BLaER1 treated with 17β-estradiol and CSF1 and Interleukin-3, amounts not matched to agents 10 nM and 100 nM (cell line): ENCODE measurements around the gene NCMAP.
"Not testable (repeated sequence)": the region's sequence is repeated elsewhere in the genome, so short reads cannot be mapped to it uniquely, and the experiment has no call there.

Experiments
- H3K27ac ChIP-seq, 11 experiments: shearing (Covaris generic); formaldehyde crosslinking; 2 replicates each; pipeline ENCODE4 v1.8.1; 2022
- H3K27me3 ChIP-seq, 11 experiments: shearing (Covaris generic); formaldehyde crosslinking; 2 replicates each; pipeline ENCODE4 v1.8.1; 2022
- H3K36me3 ChIP-seq, 11 experiments: shearing (Covaris generic); formaldehyde crosslinking; 2 replicates each; pipeline ENCODE4 v1.8.1; 2022
- H3K4me1 ChIP-seq, 10 experiments: shearing (Covaris generic); formaldehyde crosslinking; 2 replicates each; pipeline ENCODE4 v1.8.1; 2022
- H3K4me2 ChIP-seq, 11 experiments: shearing (Covaris generic); formaldehyde crosslinking; 2 replicates each; pipeline ENCODE4 v1.8.1; 2022
- H3K4me3 ChIP-seq, 10 experiments: shearing (Covaris generic); formaldehyde crosslinking; 2 replicates each; pipeline ENCODE4 v1.8.1; 2022
- H3K9ac ChIP-seq, 11 experiments: shearing (Covaris generic); formaldehyde crosslinking; 2 replicates each; pipeline ENCODE4 v1.8.1; 2022
- H3K9me3 ChIP-seq, 11 experiments: shearing (Covaris generic); formaldehyde crosslinking; replicated peaks in 1 of 11; 2 replicates each; pipeline ENCODE4 v1.8.1; 2022
- H4K20me1 ChIP-seq, 11 experiments: shearing (Covaris generic); formaldehyde crosslinking; 2 replicates each; pipeline ENCODE4 v1.8.1; 2022
- Cebpa-rat ChIP-seq, 11 experiments: shearing (Covaris generic); IDR thresholded peaks; 2 replicates each; pipeline ENCODE4 v1.8.1; 2022

Gene NCMAP

GRCh38 chr1:24540906-24541710, 14.8 kb upstream of the NCMAP start:
- Histone ChIP-seq H3K27me3 (peaks cover 7 to 39% (median 32%) of the 10 kb centered on the region in 11 experiments; a peak in 18 of 22 replicates), H3K9me3 (no peaks in the 10 kb centered on the region), H3K36me3 (no peaks in the 10 kb centered on the region), H3K4me1 (peaks cover 10 to 26% (median 19%) of the 10 kb centered on the region in 10 experiments), H4K20me1 (peaks cover 0 to 2% (median 0%) of the 10 kb centered on the region in 11 experiments; a peak in 1 of 22 replicates), H3K27ac (no peak overlapping the region), H3K4me2 (peak overlapping the region in 6 of 11 experiments; percentile 3 to 63 (median 42); a peak in 8 of 22 replicates), H3K9ac (no peak overlapping the region), H3K4me3 (no peak overlapping the region)
- no peak for TF ChIP-seq Cebpa-rat (IDR thresholded peaks at IDR 0.05)

- peaks cover 7 to 39% (median 30%) of the 10 kb centered on the region in 11 experiments; a peak in 16 of 22 replicates for H3K27me3 ChIP-seq
- no peak overlapping the region for H3K9ac ChIP-seq
- H3K4me3 ChIP-seq: no peak overlapping the region
- no peaks in the 10 kb centered on the region; a peak in 1 of 22 replicates for H4K20me1 ChIP-seq
- H3K27ac ChIP-seq: no peak overlapping the region
- peaks cover 3 to 19% (median 11%) of the 10 kb centered on the region in 10 experiments for H3K4me1 ChIP-seq
- H3K9me3 ChIP-seq: no peaks in the 10 kb centered on the region
- no peaks in the 10 kb centered on the region for H3K36me3 ChIP-seq
- H3K4me2 ChIP-seq: peak overlapping the region in 4 of 11 experiments; percentile 33 to 63 (median 55); a peak in 6 of 22 replicates
- TF ChIP-seq Cebpa-rat (IDR thresholded peaks at IDR 0.05): no peak
Observed at GRCh38 chr1:24541711-24542346, 14.1 kb upstream of the NCMAP start.

- H3K27ac ChIP-seq: no peak overlapping the region
- peaks cover 0 to 37% (median 12%) of the 10 kb centered on the region in 10 experiments; a peak in 12 of 20 replicates for H3K4me1 ChIP-seq
- H3K9ac ChIP-seq: no peak overlapping the region
- no peaks in the 10 kb centered on the region for H3K36me3 ChIP-seq
- H3K4me2 ChIP-seq: no peak overlapping the region
- H3K27me3 ChIP-seq: peaks cover 0 to 19% (median 15%) of the 10 kb centered on the region in 11 experiments; a peak in 13 of 22 replicates
- no peaks in the 10 kb centered on the region; a peak in 1 of 22 replicates for H4K20me1 ChIP-seq
- TF ChIP-seq Cebpa-rat (IDR thresholded peaks at IDR 0.05): no peak
- H3K4me3 ChIP-seq: no peak overlapping the region
- H3K9me3 ChIP-seq: no peaks in the 10 kb centered on the region
Observed at GRCh38 chr1:24544239-24544638, 11.6 kb upstream of the NCMAP start.

GRCh38 chr1:24545662-24546061, 10.2 kb upstream of the NCMAP start:
- peaks cover 0 to 12% (median under 1%) of the 10 kb centered on the region in 11 experiments; a peak in 6 of 22 replicates for H3K27me3 ChIP-seq
- no peaks in the 10 kb centered on the region for H3K36me3 ChIP-seq
- H4K20me1 ChIP-seq: no peaks in the 10 kb centered on the region
- no peak for TF ChIP-seq Cebpa-rat (IDR thresholded peaks at IDR 0.05)
- no peak overlapping the region for H3K4me2 ChIP-seq
- no peak overlapping the region for H3K4me3 ChIP-seq
- H3K27ac ChIP-seq: no peak overlapping the region
- H3K9me3 ChIP-seq: no peaks in the 10 kb centered on the region
- peaks cover 0 to 36% (median 13%) of the 10 kb centered on the region in 10 experiments; a peak in 12 of 20 replicates for H3K4me1 ChIP-seq
- H3K9ac ChIP-seq: no peak overlapping the region

GRCh38 chr1:24547195-24547594, 8.7 kb upstream of the NCMAP start:
- no peak overlapping the region for H3K4me3 ChIP-seq
- H3K4me1 ChIP-seq: peaks cover 0 to 26% (median 9%) of the 10 kb centered on the region in 10 experiments; a peak in 11 of 20 replicates
- TF ChIP-seq Cebpa-rat (IDR thresholded peaks at IDR 0.05): no peak

GRCh38 chr1:24548070-24548469, 7.8 kb upstream of the NCMAP start:
- TF ChIP-seq Cebpa-rat (IDR thresholded peaks at IDR 0.05): no peak
- Histone ChIP-seq H4K20me1 (no peaks in the 10 kb centered on the region; a peak in 1 of 22 replicates), H3K9me3 (no peaks in the 10 kb centered on the region), H3K4me2 (peak overlapping the region in 6 of 11 experiments; percentile 1 to 43 (median 13); a peak in 5 of 22 replicates), H3K4me3 (no peak overlapping the region), H3K36me3 (no peaks in the 10 kb centered on the region), H3K4me1 (peaks cover 0 to 26% (median 9%) of the 10 kb centered on the region in 10 experiments; a peak in 11 of 20 replicates), H3K9ac (no peak overlapping the region), H3K27ac (no peak overlapping the region), H3K27me3 (peaks cover 7 to 25% (median 14%) of the 10 kb centered on the region in 11 experiments; a peak in 17 of 22 replicates)

More at GRCh38 chr1:24547195-24547594, 8.7 kb upstream of the NCMAP start:
- H3K9me3 ChIP-seq: no peaks in the 10 kb centered on the region
- peaks cover 2 to 18% (median 8%) of the 10 kb centered on the region in 11 experiments; a peak in 16 of 22 replicates for H3K27me3 ChIP-seq
- H4K20me1 ChIP-seq: no peaks in the 10 kb centered on the region; a peak in 1 of 22 replicates
- peak overlapping the region in 3 of 11 experiments; percentile 4 to 43 (median 40); a peak in 3 of 22 replicates for H3K4me2 ChIP-seq
- H3K27ac ChIP-seq: no peak overlapping the region
- no peak overlapping the region for H3K9ac ChIP-seq
- H3K36me3 ChIP-seq: no peaks in the 10 kb centered on the region

GRCh38 chr1:24549210-24549609, 6.7 kb upstream of the NCMAP start:
- H3K27me3 ChIP-seq: peaks cover 17 to 35% (median 24%) of the 10 kb centered on the region in 11 experiments
- H3K4me2 ChIP-seq: peak overlapping the region in 4 of 11 experiments; percentile 2 to 16 (median 11); a peak in 7 of 22 replicates
- H3K4me1 ChIP-seq: peaks cover 0 to 26% (median 9%) of the 10 kb centered on the region in 10 experiments; a peak in 11 of 20 replicates
- not testable (repeated sequence) for H3K4me3 ChIP-seq, H3K9ac ChIP-seq, H3K9me3 ChIP-seq, H3K27ac ChIP-seq, H3K36me3 ChIP-seq, H4K20me1 ChIP-seq
- TF ChIP-seq Cebpa-rat (IDR thresholded peaks at IDR 0.05): 0 out of 22 replicates have a peak, but pooled peaks of 1 of the 11 experiments have one; percentile 40

GRCh38 chr1:24551290-24551959, 4.5 kb upstream of the NCMAP start:
- no peak overlapping the region for H3K4me2 ChIP-seq
- H3K27me3 ChIP-seq: peaks cover 39 to 57% (median 46%) of the 10 kb centered on the region in 11 experiments
- peaks cover 11 to 31% (median 18%) of the 10 kb centered on the region in 10 experiments; a peak in 19 of 20 replicates for H3K4me1 ChIP-seq
- H4K20me1 ChIP-seq: peaks cover 0 to 14% (median 0%) of the 10 kb centered on the region in 11 experiments; a peak in 4 of 22 replicates
- no peak overlapping the region for H3K4me3 ChIP-seq
- H3K36me3 ChIP-seq: no peaks in the 10 kb centered on the region
- H3K27ac ChIP-seq: no peak overlapping the region
- TF ChIP-seq Cebpa-rat (IDR thresholded peaks at IDR 0.05): no peak
- H3K9ac ChIP-seq: no peak overlapping the region
- no peaks in the 10 kb centered on the region for H3K9me3 ChIP-seq
